ENCODE measurements around the gene MYH11. TPM values are rescaled to one million over a fixed set of nuclear protein-coding genes. Genes with fewer than 3 reads are reported as not detected.

Gene MYH11
- total and polyA plus RNA-seq, 10 of the 15 experiments (the other 5 are each of a cell fraction or from before 2014, with no cell fraction given), result 0.01 to 1.9 (median 0.13) TPM; not detected in 1

DNA sequence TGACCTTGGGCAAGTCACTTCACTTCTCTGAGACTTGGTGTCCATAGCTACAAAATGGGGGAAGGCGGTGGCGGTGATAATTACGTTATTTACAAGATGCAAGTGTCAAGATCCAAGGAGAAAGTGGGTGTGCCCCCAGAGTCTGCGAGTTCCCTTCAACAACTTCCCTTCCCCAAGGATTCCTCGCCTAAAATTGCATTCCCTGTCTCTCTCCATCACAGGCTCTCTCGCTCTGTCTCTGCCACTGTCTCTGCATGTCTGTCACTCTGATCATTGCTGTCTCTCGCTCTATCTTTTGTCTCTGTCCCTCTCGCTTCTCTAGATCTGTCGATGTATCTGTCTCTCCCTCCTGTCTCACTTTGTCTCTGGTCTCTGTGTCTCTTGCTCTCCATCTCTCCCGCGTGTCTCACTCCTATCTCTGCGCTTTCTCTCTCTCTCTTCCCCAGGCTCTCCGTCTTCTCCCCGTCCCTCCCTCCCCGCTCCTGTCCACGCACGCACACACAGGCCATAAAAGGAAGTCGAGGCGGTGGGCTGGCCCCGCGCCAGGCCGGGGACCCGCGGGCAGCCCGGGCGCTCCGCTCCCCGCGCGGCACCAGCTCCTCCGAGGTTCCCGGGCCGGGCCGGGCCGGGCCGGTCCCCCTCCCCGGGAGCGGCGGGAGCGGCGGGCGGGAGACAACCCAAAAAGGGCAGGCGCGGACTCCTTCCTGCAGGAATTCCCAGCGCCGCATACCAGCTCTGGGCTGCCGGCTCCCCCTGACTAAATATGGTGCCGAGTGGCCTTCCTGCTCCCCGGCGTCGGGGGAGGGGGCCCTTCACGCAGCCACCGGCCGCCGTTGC, 1.1 kb upstream of the MYH11 start (continued):
- TF ChIP-seq RELA (IDR thresholded peaks at IDR 0.05; ENCODE audit: borderline replicate concordance, partially characterized antibody), result no peak
- no peak for TF ChIP-seq STAT1 (conservative IDR thresholded peaks at IDR 0.05)
- TF ChIP-seq CEBPB (IDR thresholded peaks at IDR 0.05; ENCODE audit: borderline replicate concordance in 1 of 2, low read depth in 2 of 2, low read length in 2 of 2), result no peak
- TF ChIP-seq, protein P1, sequence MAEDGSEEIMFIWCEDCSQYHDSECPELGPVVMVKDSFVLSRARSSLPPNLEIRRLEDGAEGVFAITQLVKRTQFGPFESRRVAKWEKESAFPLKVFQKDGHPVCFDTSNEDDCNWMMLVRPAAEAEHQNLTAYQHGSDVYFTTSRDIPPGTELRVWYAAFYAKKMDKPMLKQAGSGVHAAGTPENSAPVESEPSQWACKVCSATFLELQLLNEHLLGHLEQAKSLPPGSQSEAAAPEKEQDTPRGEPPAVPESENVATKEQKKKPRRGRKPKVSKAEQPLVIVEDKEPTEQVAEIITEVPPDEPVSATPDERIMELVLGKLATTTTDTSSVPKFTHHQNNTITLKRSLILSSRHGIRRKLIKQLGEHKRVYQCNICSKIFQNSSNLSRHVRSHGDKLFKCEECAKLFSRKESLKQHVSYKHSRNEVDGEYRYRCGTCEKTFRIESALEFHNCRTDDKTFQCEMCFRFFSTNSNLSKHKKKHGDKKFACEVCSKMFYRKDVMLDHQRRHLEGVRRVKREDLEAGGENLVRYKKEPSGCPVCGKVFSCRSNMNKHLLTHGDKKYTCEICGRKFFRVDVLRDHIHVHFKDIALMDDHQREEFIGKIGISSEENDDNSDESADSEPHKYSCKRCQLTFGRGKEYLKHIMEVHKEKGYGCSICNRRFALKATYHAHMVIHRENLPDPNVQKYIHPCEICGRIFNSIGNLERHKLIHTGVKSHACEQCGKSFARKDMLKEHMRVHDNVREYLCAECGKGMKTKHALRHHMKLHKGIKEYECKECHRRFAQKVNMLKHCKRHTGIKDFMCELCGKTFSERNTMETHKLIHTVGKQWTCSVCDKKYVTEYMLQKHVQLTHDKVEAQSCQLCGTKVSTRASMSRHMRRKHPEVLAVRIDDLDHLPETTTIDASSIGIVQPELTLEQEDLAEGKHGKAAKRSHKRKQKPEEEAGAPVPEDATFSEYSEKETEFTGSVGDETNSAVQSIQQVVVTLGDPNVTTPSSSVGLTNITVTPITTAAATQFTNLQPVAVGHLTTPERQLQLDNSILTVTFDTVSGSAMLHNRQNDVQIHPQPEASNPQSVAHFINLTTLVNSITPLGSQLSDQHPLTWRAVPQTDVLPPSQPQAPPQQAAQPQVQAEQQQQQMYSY (CRISPR knock-in tag; IDR thresholded peaks at IDR 0.05), result no peak
- no peak for TF ChIP-seq GABPA (IDR thresholded peaks at IDR 0.05; ENCODE audit: low read depth)
- no peak for TF ChIP-seq HDGF (IDR thresholded peaks at IDR 0.05)
- TF ChIP-seq CREM (IDR thresholded peaks at IDR 0.05; ENCODE audit: low read depth), result no peak
- TF ChIP-seq CBX3 (IDR thresholded peaks at IDR 0.05; ENCODE audit: borderline replicate concordance, low read depth), result no peak
- no peak for TF ChIP-seq LARP7 (IDR thresholded peaks at IDR 0.05)
